PC-3 (cell line): Measurements from ENCODE around the gene GOPC. TPM values are rescaled to one million over a fixed set of nuclear protein-coding genes. Genes with fewer than 3 reads are reported as not detected.

Experiments
- ATAC-seq: fragments of 200-7000 bp; cut with Tn5 transposase; 2 replicates; pipeline ENCODE4 v1.9.1; 2020; ENCODE audit warnings: mild to moderate bottlenecking, moderate library complexity
- BruUV-seq: library from RNA; stranded (reverse); fragments of 400-500 nt; replicated peaks from 2 replicates; lab custom pipeline; 2021; lab: Mats Ljungman, UMichigan
- CTCF ChIA-PET: fragments of 300-600 bp; sonication (Branson Sonifier 250); formaldehyde crosslinking; loops from one replicate; lab custom pipeline; 2022; ENCODE audit warnings: antibody characterized with exemption; lab: Charles Lee
- POLR2A ChIA-PET: fragments of 300-600 bp; sonication (Branson Sonifier 250); formaldehyde crosslinking; loops from one replicate; lab custom pipeline; 2022; ENCODE audit warnings: antibody characterized with exemption; ENCODE audit not compliant: unreplicated experiment; lab: Charles Lee
- DNase-seq: peaks from one replicate; pipeline ENCODE4 v3.0.0-alpha.2; 2015
- H2AFZ ChIP-seq: fragments of 300-600 bp; sonication (generic); 2 replicates; pipeline ENCODE4 v1.6.0; 2016; ENCODE audit warnings: antibody characterized with exemption, low read length
- H3F3A ChIP-seq: fragments of 300-600 bp; sonication (generic); one replicate; pipeline ENCODE4 v1.6.0; 2017; ENCODE audit warnings: antibody characterized with exemption, low read length, control low read depth, mild to moderate bottlenecking; ENCODE audit not compliant: unreplicated experiment
- H3K27ac ChIP-seq: fragments of 300-600 bp; sonication (generic); 2 replicates; pipeline ENCODE4 v1.5.1; 2016; ENCODE audit warnings: mild to moderate bottlenecking, low read length
- H3K27me3 ChIP-seq: fragments of 300-600 bp; sonication (generic); 2 replicates; pipeline ENCODE4 v1.6.1; 2016; ENCODE audit warnings: low read length, mixed read lengths
- H3K36me3 ChIP-seq: fragments of 300-600 bp; sonication (generic); 2 replicates; pipeline ENCODE4 v1.6.1; 2016; ENCODE audit warnings: low read depth, mixed run types, low read length, mixed read lengths
- H3K4me1 ChIP-seq: fragments of 300-600 bp; sonication (generic); 2 replicates; pipeline ENCODE4 v1.5.1; 2016; ENCODE audit warnings: low read length; ENCODE audit not compliant: insufficient read depth
- H3K4me2 ChIP-seq: fragments of 300-600 bp; sonication (generic); 2 replicates; pipeline ENCODE4 v1.6.0; 2016; ENCODE audit warnings: low read length
- H3K4me3 ChIP-seq: fragments of 300-600 bp; sonication (generic); 2 replicates; pipeline ENCODE4 v1.5.1; 2016; ENCODE audit warnings: mild to moderate bottlenecking, low read length, mixed read lengths
- H3K79me2 ChIP-seq: fragments of 300-600 bp; sonication (generic); 2 replicates; pipeline ENCODE4 v1.6.1; 2017; ENCODE audit warnings: low read length, mixed read lengths
- H3K9ac ChIP-seq: fragments of 300-600 bp; sonication (generic); 2 replicates; pipeline ENCODE4 v1.6.0; 2016; ENCODE audit warnings: mild to moderate bottlenecking, low read length
- H3K9me2 ChIP-seq: fragments of 300-600 bp; sonication (generic); replicated peaks from 2 replicates; pipeline ENCODE4 v1.6.1; 2016; ENCODE audit warnings: mixed run types, low read length, mixed read lengths
- H3K9me3 ChIP-seq: fragments of 300-600 bp; sonication (generic); 2 replicates; pipeline ENCODE4 v1.6.1; 2016; ENCODE audit warnings: low read length, mixed read lengths
- H4K20me1 ChIP-seq: fragments of 300-600 bp; sonication (generic); 2 replicates; pipeline ENCODE4 v1.6.1; 2016; ENCODE audit warnings: low read length, mixed read lengths
- CTCF ChIP-seq: fragments of 300-600 bp; sonication (generic); conservative IDR thresholded peaks from 2 replicates; pipeline ENCODE4 v1.5.1; 2017; ENCODE audit warnings: antibody characterized with exemption, low read depth, mild to moderate bottlenecking, low read length
- EZH2 ChIP-seq: fragments of 300-600 bp; sonication (generic); IDR thresholded peaks from one replicate; pipeline ENCODE4 v1.6.1; 2017; ENCODE audit warnings: antibody characterized with exemption, mild to moderate bottlenecking, low read length; ENCODE audit not compliant: unreplicated experiment
- EZH2phosphoT487 ChIP-seq: fragments of 300-600 bp; sonication (generic); IDR thresholded peaks from 2 replicates; pipeline ENCODE4 v1.6.1; 2018; ENCODE audit warnings: mild to moderate bottlenecking, antibody characterized with exemption, low read length, borderline replicate concordance
- intact Hi-C: fragments of 100-400 bp; cut with micrococcal nuclease; formaldehyde crosslinking; loops from 2 replicates; pipeline ENCODE4 v1.9.0; 2023
- total RNA-seq: library from RNA; depleted of rRNA; stranded (reverse); fragments of >200 nt; gene quantifications from 2 replicates; pipeline ENCODE4 v1.2.3, GENCODE V29; 2014

The GOPC gene
- total RNA-seq, 1 experiment from 2014 or later, result 15.8 TPM

GRCh38 chr6:117595099-117595923 is 7.0 kb downstream of the GOPC start:
- ChIA-PET CTCF (no interaction called here), POLR2A (no interaction called here)
- Histone ChIP-seq H3K9ac (no peak overlapping the region), H3K36me3 (peaks cover 10% of the 10 kb centered on the region), H2AFZ (no peak overlapping the region), H4K20me1 (no peaks in the 10 kb centered on the region), H3K79me2 (peaks cover 81% of the 10 kb centered on the region), H3K27me3 (no peaks in the 10 kb centered on the region), H3K4me1 (0 out of 2 replicates have a peak, but pooled peaks cover 8% of the 10 kb centered on the region), H3K4me2 (no peak overlapping the region), H3K27ac (no peak overlapping the region), H3K4me3 (no peak overlapping the region), H3K9me2 (no peaks in the 10 kb centered on the region), H3K9me3 (no peaks in the 10 kb centered on the region), H3F3A (no peaks in the 10 kb centered on the region)
- no TSS peak for BruUV-seq
- intact Hi-C loops, result no loop called here
- DNase-seq (no peak), ATAC-seq (no peak)
- no peak for TF ChIP-seq CTCF
- no peak for TF ChIP-seq EZH2
- TF ChIP-seq EZH2phosphoT487, result no peak

GRCh38 chr6:117592983-117593759 is 9.1 kb downstream of the GOPC start:
- H2AFZ ChIP-seq, result no peak overlapping the region
- H3K27ac ChIP-seq, result no peak overlapping the region
- H3K4me2 ChIP-seq, result no peak overlapping the region
- H3K4me3 ChIP-seq, result no peak overlapping the region
- H3K9me2 ChIP-seq, result no peaks in the 10 kb centered on the region
- H3K36me3 ChIP-seq, result peaks cover 17% of the 10 kb centered on the region
- no peaks in the 10 kb centered on the region for H3K27me3 ChIP-seq
- H3F3A ChIP-seq, result no peaks in the 10 kb centered on the region
- no peaks in the 10 kb centered on the region for H4K20me1 ChIP-seq
- no peak for ATAC-seq
- POLR2A ChIA-PET, result no interaction called here
- no peaks in the 10 kb centered on the region for H3K4me1 ChIP-seq
- H3K9me3 ChIP-seq, result no peaks in the 10 kb centered on the region
- intact Hi-C loops, result no loop called here
- H3K9ac ChIP-seq, result no peak overlapping the region
- no TSS peak for BruUV-seq
- CTCF ChIA-PET, result no interaction called here
- peaks cover 69% of the 10 kb centered on the region for H3K79me2 ChIP-seq
- DNase-seq, result no peak
- no peak for TF ChIP-seq CTCF
- TF ChIP-seq EZH2phosphoT487, result no peak
- no peak for TF ChIP-seq EZH2
